ENCODE measurements around the gene KCNJ10.

- TF ChIP-seq CTCF (IDR thresholded peaks at IDR 0.05; ENCODE audit: insufficient read depth, low read depth, low read length) (no peak), EZH2 (IDR thresholded peaks at IDR 0.05; ENCODE audit: insufficient read depth, low read length) (no peak)
Measured at GRCh38 chr1:160050619-160051018, 19.3 kb downstream of the KCNJ10 start.

Data from astrocyte (in vitro differentiated cells and primary cell).